ENCODE measurements around the gene DIO2.

DNA sequence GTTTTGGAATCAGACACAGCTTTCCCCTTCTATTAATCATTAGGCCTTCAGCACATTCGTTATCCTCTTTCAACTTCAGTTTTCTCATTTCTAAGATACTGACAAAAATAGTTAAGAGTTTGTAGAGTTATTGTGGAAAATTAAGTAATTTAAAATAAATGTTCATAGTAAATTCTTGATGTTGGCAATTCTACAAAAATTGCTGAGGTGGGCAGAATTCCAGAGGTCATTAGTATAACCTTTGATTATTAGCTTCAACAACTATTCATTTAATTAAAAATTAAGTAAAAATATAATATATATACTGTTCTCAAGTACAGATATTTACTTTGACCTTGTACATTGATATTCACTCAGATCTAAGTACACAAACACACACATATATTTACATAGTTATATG is 58.5 kb downstream of the DIO2 start:
- TF ChIP-seq EZH2 (IDR thresholded peaks at IDR 0.05; ENCODE audit: low read length) (no peak), CTCF (optimal IDR thresholded peaks at IDR 0.05 in 1 of 3, IDR thresholded peaks at IDR 0.05 in 1 of 3, conservative IDR thresholded peaks at IDR 0.05 in 1 of 3; ENCODE audit: extremely low read depth in 1 of 3, insufficient read depth in 2 of 3, low read length in 3 of 3) (no peak)

Data from keratinocyte (primary cell).